Ovary (tissue), 9 donors: Measurements from ENCODE around the gene OR2F2. TPM values are rescaled to one million over a fixed set of nuclear protein-coding genes. Genes with fewer than 3 reads are reported as not detected.

Experiments
- DNase-seq, 5 donors: peaks; one replicate each; pipeline ENCODE4 v3.0.0-alpha.2; 2019 to 2020
- H3K27ac ChIP-seq, 2 donors: fragments of 200-600 bp; one replicate each; pipeline versions ENCODE4 v1.5.1 to v1.8.0; 2019 to 2022
- H3K27me3 ChIP-seq: fragments of 200-600 bp; one replicate; pipeline ENCODE4 v1.8.0; 2022
- H3K36me3 ChIP-seq: fragments of 200-600 bp; sonication (generic); one replicate; pipeline ENCODE4 v1.5.1; 2019
- H3K4me1 ChIP-seq: one replicate; pipeline ENCODE4 v1.8.1; 2013; ENCODE audit warnings: mild to moderate bottlenecking, moderate library complexity; ENCODE audit not compliant: insufficient read depth
- H3K4me3 ChIP-seq: fragments of 200-600 bp; sonication (generic); one replicate; pipeline ENCODE4 v1.5.1; 2017
- H3K9me3 ChIP-seq, 2 donors: fragments of 200-600 bp in 1 of 2; sonication (generic) in 1 of 2; one replicate each; pipeline versions ENCODE4 v1.5.1 to v1.8.1; 2013 to 2019; ENCODE audit warnings: mild to moderate bottlenecking in 1 of 2, moderate library complexity in 1 of 2
- CTCF ChIP-seq, 3 donors: fragments of 450-650 bp in 2 of 3; fragments of 200-600 bp in 1 of 3; IDR thresholded peaks; one replicate each; pipeline versions ENCODE4 v1.5.1 to v1.8.0; 2016 to 2022; ENCODE audit warnings: antibody characterized with exemption in 3 of 3, mild to moderate bottlenecking in 1 of 3
- EP300 ChIP-seq: sonication (generic); formaldehyde crosslinking; IDR thresholded peaks from one replicate; pipeline ENCODE4 v1.6.1; 2017; ENCODE audit warnings: antibody characterized with exemption
- POLR2A ChIP-seq: fragments of 450-650 bp; IDR thresholded peaks from one replicate; pipeline ENCODE4 v1.6.1; 2017; ENCODE audit warnings: antibody characterized with exemption, mild to moderate bottlenecking, moderate library complexity
- WGBS, 3 donors: extraction: QIAGEN DNeasy Blood & Tissue Kit in 1 of 3; methylation state at CpG; one replicate each; pipeline versions ENCODE4 v1.1.5 to v1.1.7; 2013 to 2017; 5-methylcytosine and 5-hydroxymethylcytosine counted together
- intact Hi-C, 4 donors: fragments of 100-400 bp; cut with DNase I; formaldehyde crosslinking; loops; one replicate each; pipeline versions ENCODE4 v1.11.0 to v1.15.1; 2022 to 2023
- polyA plus RNA-seq, 2 donors: library from polyadenylated mRNA; stranded (reverse); fragments of 200-250 nt in 1 of 2; fragments of 350-450 nt in 1 of 2; fragmentation: Illumina TruSeq in 1 of 2; extraction: RNeasy Lipid Tissue Mini Kit (QIAGEN cat#74804) in 1 of 2; gene quantifications; one replicate each; pipeline ENCODE4 v1.2.3, GENCODE V29; 2013 to 2014
- total RNA-seq, 7 donors: library from RNA; depleted of rRNA in 2 of 7; stranded (reverse); fragments of >200 nt in 2 of 7; fragmentation: NEBNext Ultra II Directional in 3 of 7; extraction: Animal tissue kit (Norgen Biotek cat#: 25700) in 3 of 7; gene quantifications; one replicate each; pipeline versions ENCODE4 v1.1.0 to v1.2.4, GENCODE V29; 2016 to 2023
- donor health status: DM: no; HTN: no; CAD: no; lungs with moderate emphysema.
- donor health status: DM: no; HTN: no; CAD: no.
- donor health status: Bipolar disorder and iron deficiency.
- donor health status: DM: yes; HTN: yes; CAD: no.
- donor health status: DM: no; HTN: no; CAD: no.
- donor health status: DM: yes; HTN: yes; CAD: no.

OR2F2 gene
- total and polyA plus RNA-seq, 9 donors = not detected

DNA sequence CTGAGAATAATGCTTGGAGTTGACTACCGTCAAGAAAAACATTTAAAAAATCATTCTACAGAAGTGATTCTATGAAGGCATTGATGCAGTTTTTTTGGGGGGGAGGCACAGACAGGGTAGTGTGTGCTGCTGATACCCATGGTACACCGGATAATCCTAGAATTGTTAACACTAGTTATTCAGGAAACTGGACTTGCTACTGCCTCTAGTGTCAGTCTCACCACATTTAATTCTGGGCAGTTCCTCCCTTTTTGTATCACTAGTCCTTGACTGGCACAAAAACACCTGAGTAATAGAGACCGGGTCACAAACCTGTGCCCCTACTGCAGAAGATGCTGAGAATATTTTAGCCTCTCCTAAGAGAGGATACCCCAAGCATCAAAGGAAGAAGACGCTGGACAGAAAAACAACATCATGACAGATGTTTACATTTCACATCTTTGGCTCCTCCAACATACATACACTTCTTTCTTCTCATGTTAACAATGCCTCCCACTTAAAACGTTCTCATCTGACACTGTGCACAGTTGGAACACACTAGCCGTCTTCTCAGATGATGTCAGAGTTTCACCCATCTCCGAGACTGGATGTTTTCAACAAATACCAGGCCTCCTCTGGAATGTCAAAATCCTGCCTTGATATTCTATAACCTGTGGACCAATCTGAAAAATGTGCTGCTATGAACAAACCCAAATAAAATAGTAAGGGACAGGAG, 19.9 kb upstream of the OR2F2 start:
- no peak for TF ChIP-seq POLR2A
- no peak for TF ChIP-seq CTCF (IDR thresholded peaks at IDR 0.05)
- no peak for TF ChIP-seq EP300
- Histone ChIP-seq H3K36me3 (no peaks in the 10 kb centered on the region), H3K4me1 (no peaks in the 10 kb centered on the region), H3K27ac (no peak overlapping the region), H3K4me3 (no peak overlapping the region), H3K27me3 (no peaks in the 10 kb centered on the region), H3K9me3 (no peaks in the 10 kb centered on the region)
- WGBS, 3 donors = 52 to 60% (median 56%) methylated on average over 7 of the region's 7 CpGs
- intact Hi-C loops = no loop called here
- DNase-seq = no peak

DNA sequence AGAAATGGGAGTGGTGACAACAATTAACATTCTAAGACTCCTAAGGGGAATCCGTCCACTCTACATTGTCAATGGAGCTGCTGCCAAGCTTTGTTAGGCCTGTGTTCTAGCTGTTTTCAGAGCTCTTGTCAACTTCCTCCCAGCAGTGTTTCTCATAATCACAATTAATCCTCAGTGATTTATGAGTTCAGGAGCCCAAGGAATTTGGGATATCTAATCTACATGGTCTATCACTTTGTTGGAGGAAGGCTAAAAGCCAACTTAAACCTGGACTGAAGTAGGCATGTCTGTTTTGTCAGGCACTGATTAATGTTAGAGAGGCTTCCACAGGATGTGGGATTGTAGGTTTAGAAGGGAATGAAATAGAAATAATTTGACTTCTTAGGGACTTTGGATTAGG, 10.2 kb upstream of the OR2F2 start:
- no peaks in the 10 kb centered on the region for H3K36me3 ChIP-seq
- no peak overlapping the region for H3K4me3 ChIP-seq
- H3K27me3 ChIP-seq = no peaks in the 10 kb centered on the region
- WGBS, 3 donors = 63 to 65% (median 64%) methylated on average over 1 of the region's 1 CpG
- H3K9me3 ChIP-seq = no peaks in the 10 kb centered on the region
- no peak for DNase-seq
- no peak overlapping the region for H3K27ac ChIP-seq
- no peaks in the 10 kb centered on the region for H3K4me1 ChIP-seq
- TF ChIP-seq EP300 (no peak), POLR2A (no peak)
- intact Hi-C loops = no loop called here

DNA sequence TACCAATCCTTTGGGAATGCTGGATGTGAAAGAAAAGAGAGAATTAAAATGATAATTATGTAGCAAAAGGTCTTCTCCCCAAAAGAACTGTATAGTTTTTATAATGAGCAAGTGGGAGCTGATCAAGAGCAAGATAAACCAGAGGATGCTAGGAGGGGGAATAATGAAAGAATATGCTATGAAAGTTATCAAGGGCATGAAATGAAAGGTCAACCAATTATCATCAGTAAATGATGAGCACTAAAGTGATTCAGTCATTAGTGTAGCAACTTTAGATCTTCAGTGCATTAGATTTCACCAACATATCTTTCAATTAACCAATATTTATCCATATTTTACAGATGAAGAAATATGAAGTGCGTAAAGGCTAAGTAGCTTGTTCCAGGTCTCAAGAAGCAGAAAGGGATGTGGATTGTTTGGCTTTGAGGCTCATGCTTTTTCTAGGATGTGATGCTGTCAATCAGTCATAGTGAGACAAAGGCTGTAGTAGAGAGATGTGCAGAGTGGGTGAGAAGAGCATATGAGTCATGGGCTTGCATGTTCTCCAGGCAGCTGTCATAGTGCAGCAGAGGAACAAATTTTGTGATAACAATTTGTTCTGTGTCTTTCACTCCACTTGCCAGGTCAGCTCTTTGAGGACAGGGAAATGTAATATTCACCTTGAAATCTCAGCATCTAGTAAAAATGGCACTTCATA, 5.7 kb upstream of the OR2F2 start:
- WGBS, 3 donors = 91 to 99% (median 98%) methylated on average over 1 of the region's 1 CpG
- Histone ChIP-seq H3K27ac (no peak overlapping the region), H3K4me3 (no peak overlapping the region), H3K4me1 (no peaks in the 10 kb centered on the region), H3K36me3 (no peaks in the 10 kb centered on the region), H3K9me3 (no peaks in the 10 kb centered on the region), H3K27me3 (no peaks in the 10 kb centered on the region)
- no peak for DNase-seq
- intact Hi-C loops = no loop called here
- no peak for TF ChIP-seq CTCF (IDR thresholded peaks at IDR 0.05)
- no peak for TF ChIP-seq EP300
- no peak for TF ChIP-seq POLR2A

DNA sequence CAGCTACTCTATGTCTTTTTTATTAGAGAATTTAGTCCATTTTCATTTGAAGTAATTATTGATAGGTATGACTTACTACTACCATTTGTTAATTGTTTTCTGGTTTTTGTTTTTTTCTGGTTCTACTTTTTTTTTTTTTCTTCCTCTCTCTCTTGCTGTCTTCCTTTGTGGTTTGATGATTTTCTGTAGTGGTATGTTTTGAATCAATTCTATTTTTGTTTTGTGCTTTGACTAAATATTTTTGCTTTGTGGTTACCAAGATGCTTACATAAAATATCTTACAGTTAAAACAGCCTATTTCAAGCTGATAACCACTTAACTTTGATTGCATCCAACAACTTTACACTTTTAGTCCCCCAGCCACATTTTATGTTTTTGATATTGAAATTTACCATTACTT, 3.3 kb upstream of the OR2F2 start:
- H3K27me3 ChIP-seq = no peaks in the 10 kb centered on the region
- DNase-seq = no peak
- intact Hi-C loops = no loop called here
- H3K9me3 ChIP-seq = no peaks in the 10 kb centered on the region
- no peak overlapping the region for H3K4me3 ChIP-seq
- H3K27ac ChIP-seq = no peak overlapping the region
- no peak for TF ChIP-seq POLR2A
- no peak for TF ChIP-seq CTCF (IDR thresholded peaks at IDR 0.05)
- TF ChIP-seq EP300 = no peak
- no peaks in the 10 kb centered on the region for H3K36me3 ChIP-seq
- H3K4me1 ChIP-seq = no peaks in the 10 kb centered on the region
